Measurements from ENCODE around the gene IDH1. TPM values are rescaled to one million over a fixed set of nuclear protein-coding genes. Genes with fewer than 3 reads are reported as not detected.

The IDH1 gene
- total and polyA plus RNA-seq, 4 donors = 106 to 169 (median 129) TPM

DNA sequence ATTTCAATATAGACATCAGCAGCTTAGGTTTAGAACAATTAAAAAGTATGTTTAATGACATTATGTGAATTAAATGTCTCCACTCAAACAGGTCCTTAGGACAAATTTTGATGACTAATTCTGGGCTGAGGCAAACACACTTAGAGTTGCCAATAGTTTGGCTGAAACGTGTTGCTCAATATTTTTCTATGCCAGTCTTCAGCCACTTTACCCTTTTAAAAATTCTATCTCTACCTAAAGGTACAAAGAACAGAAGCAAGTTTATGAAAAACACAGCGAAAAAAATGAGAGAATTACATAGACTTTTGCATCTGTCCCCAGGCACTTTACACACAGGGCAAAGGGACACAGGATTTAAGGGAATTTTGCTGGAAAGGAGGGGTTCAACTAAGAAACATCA is 4.5 kb downstream of the IDH1 start:
- H3K27me3 ChIP-seq (ENCODE audit: control insufficient read depth, insufficient read depth, low read length) = no peaks in the 10 kb centered on the region
- no peak for DNase-seq (ENCODE audit: low read depth in 4 of 6, low spot score in 6 of 6)
- 57% methylated on average over 1 of the region's 2 CpGs for WGBS (ENCODE audit: insufficient coverage)
- H3K9me3 ChIP-seq (ENCODE audit: control insufficient read depth, insufficient read depth, low read length) = no peaks in the 10 kb centered on the region
- H3K36me3 ChIP-seq (ENCODE audit: control insufficient read depth, insufficient read depth, low read length) = peaks cover 2% of the 10 kb centered on the region
- peaks cover 10% of the 10 kb centered on the region for H3K4me1 ChIP-seq (ENCODE audit: control insufficient read depth, insufficient read depth, low read length)
- no peak overlapping the region for H3K27ac ChIP-seq (ENCODE audit: low read depth, low read length)
- H3K4me3 ChIP-seq (ENCODE audit: low read depth, low read length) = no peak overlapping the region

DNA sequence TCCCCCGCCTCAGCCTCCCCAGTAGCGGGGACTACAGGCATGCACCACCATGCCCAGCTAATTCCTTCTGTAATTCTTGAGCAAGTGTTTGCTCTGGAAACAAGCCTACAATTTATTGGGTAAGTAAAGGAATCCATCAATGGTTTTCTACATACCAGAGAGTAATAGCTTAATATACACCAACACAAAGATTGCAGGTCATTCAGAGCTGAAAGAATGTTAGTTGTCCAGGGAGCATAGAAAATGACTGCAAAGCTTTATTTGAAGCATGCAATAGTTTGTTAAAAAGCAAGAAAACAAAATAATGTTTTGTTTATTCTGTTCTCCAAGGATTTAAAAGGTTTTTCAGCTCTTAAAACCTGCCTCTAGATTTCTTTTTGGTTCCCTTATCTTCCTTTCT is 5.6 kb downstream of the IDH1 start:
- Histone ChIP-seq H3K27me3 (ENCODE audit: control insufficient read depth, insufficient read depth, low read length) (no peaks in the 10 kb centered on the region), H3K4me3 (ENCODE audit: low read depth, low read length) (no peak overlapping the region), H3K36me3 (ENCODE audit: control insufficient read depth, insufficient read depth, low read length) (peaks cover 5% of the 10 kb centered on the region), H3K27ac (ENCODE audit: low read depth, low read length) (no peak overlapping the region), H3K4me1 (ENCODE audit: control insufficient read depth, insufficient read depth, low read length) (peaks cover 9% of the 10 kb centered on the region), H3K9me3 (ENCODE audit: control insufficient read depth, insufficient read depth, low read length) (no peaks in the 10 kb centered on the region)
- DNase-seq (ENCODE audit: low read depth in 4 of 6, low spot score in 6 of 6) = no peak
- WGBS (ENCODE audit: insufficient coverage) = no CpG with 5 or more reads among the region's 2 CpGs

DNA sequence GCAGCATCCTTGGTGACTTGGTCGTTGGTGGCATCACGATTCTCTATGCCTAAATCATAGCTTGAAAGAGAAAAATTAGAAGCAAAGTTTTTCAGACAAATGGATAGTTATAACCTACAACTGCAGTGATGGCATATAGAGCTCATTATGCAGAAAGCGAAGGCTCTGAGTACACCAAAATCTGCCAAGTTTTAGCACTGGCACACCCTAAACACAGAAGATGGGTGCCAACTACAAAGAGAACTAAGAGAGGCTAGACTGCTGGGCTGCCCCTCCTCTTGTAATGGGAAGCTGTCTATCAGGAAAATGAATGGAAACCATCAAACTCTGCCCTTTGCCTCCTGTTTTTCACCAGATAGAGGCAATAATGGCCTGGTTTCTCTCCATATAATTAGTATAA is 6.3 kb downstream of the IDH1 start:
- H3K4me3 ChIP-seq (ENCODE audit: low read depth, low read length) = no peak overlapping the region
- peak in 1 of 6 donors; percentile 30 for DNase-seq (ENCODE audit: low read depth in 4 of 6, low spot score in 6 of 6)
- WGBS (ENCODE audit: insufficient coverage) = no CpG with 5 or more reads among the region's 3 CpGs
- H3K27ac ChIP-seq (ENCODE audit: low read depth, low read length) = no peak overlapping the region
- H3K27me3 ChIP-seq (ENCODE audit: control insufficient read depth, insufficient read depth, low read length) = no peaks in the 10 kb centered on the region
- peaks cover 5% of the 10 kb centered on the region for H3K4me1 ChIP-seq (ENCODE audit: control insufficient read depth, insufficient read depth, low read length)
- H3K9me3 ChIP-seq (ENCODE audit: control insufficient read depth, insufficient read depth, low read length) = no peaks in the 10 kb centered on the region
- peaks cover 9% of the 10 kb centered on the region for H3K36me3 ChIP-seq (ENCODE audit: control insufficient read depth, insufficient read depth, low read length)

DNA sequence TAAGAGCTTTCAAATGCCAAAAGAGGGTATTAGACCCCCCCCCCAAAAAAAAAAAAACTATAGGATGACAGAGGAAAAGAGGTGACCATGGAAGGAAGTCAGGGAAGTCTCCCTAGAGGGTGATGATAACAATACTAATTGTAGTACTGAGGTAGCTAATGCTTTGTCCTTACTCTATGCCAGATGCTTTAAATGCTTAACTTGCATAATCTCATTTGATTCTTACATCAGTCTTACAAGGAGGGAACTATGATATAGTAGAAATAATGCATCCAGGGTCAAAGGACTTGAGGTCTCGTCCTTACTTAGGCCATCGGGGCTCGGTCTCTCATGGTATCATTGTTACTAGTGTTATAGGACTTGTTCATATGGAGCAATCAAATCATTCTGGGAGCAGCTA is 9.1 kb downstream of the IDH1 start:
- no CpG with 5 or more reads among the region's 3 CpGs for WGBS (ENCODE audit: insufficient coverage)
- Histone ChIP-seq H3K4me1 (ENCODE audit: control insufficient read depth, insufficient read depth, low read length) (peaks cover 4% of the 10 kb centered on the region), H3K4me3 (ENCODE audit: low read depth, low read length) (no peak overlapping the region), H3K36me3 (ENCODE audit: control insufficient read depth, insufficient read depth, low read length) (peaks cover 22% of the 10 kb centered on the region), H3K9me3 (ENCODE audit: control insufficient read depth, insufficient read depth, low read length) (no peaks in the 10 kb centered on the region), H3K27me3 (ENCODE audit: control insufficient read depth, insufficient read depth, low read length) (no peaks in the 10 kb centered on the region), H3K27ac (ENCODE audit: low read depth, low read length) (no peak overlapping the region)
- no peak for DNase-seq (ENCODE audit: low read depth in 4 of 6, low spot score in 6 of 6)

DNA sequence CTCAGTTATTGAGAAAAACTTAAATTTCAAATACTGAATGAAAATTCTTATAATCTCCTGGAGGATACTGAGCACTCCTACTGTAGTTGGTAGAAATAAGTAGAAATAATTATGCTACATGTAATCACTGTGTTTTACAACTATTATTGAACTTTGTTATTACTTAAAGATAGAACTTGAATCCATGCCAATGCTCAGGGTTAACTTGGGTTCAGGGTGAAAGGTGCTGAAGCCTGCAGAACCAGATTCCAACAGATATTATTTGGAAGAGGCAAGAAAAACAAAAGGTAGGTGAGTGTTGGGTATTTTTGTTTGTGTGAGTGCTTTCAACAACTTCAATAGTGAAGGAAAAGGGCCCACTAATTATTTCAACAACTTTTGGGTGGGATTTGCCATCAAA is 10.4 kb downstream of the IDH1 start:
- H3K27me3 ChIP-seq (ENCODE audit: control insufficient read depth, insufficient read depth, low read length) = no peaks in the 10 kb centered on the region
- no peak overlapping the region for H3K4me3 ChIP-seq (ENCODE audit: low read depth, low read length)
- no peak for DNase-seq (ENCODE audit: low read depth in 4 of 6, low spot score in 6 of 6)
- no peaks in the 10 kb centered on the region for H3K9me3 ChIP-seq (ENCODE audit: control insufficient read depth, insufficient read depth, low read length)
- H3K36me3 ChIP-seq (ENCODE audit: control insufficient read depth, insufficient read depth, low read length) = peaks cover 26% of the 10 kb centered on the region
- no peak overlapping the region for H3K27ac ChIP-seq (ENCODE audit: low read depth, low read length)
- H3K4me1 ChIP-seq (ENCODE audit: control insufficient read depth, insufficient read depth, low read length) = peaks cover 4% of the 10 kb centered on the region

DNA sequence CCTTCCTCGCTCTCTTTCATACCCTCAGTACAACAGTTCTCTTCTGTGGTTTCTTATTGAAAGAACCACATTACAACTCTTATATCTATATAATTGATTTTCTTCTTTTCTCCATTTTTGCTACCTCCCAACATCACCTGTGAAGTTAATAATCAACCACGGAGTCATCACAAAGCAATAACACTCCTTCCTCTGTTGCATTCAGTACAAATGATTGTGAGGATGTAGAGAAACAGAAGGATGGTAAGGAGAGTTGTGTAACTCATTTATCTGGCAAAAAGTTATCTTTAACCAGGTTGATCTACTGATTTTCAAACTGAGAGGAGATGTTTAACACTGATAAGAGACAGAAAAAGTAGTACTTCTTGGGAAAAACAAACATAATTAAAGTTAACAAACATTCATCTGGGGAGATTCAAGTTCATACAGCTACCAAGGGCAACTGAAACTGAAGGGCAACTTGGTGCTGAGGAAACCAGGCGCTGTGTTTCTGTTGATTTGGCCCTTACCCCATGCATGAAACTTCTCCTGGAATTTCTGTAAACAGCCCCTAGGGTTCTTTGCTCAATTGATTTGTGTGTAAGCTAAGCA is 14.2 kb downstream of the IDH1 start:
- Histone ChIP-seq H3K9me3 (ENCODE audit: control insufficient read depth, insufficient read depth, low read length) (no peaks in the 10 kb centered on the region), H3K4me1 (ENCODE audit: control insufficient read depth, insufficient read depth, low read length) (no peaks in the 10 kb centered on the region), H3K36me3 (ENCODE audit: control insufficient read depth, insufficient read depth, low read length) (peaks cover 34% of the 10 kb centered on the region), H3K27ac (ENCODE audit: low read depth, low read length) (no peak overlapping the region), H3K27me3 (ENCODE audit: control insufficient read depth, insufficient read depth, low read length) (no peaks in the 10 kb centered on the region), H3K4me3 (ENCODE audit: low read depth, low read length) (no peak overlapping the region)
- no peak for DNase-seq (ENCODE audit: low read depth in 4 of 6, low spot score in 6 of 6)
- 100% methylated on average over 1 of the region's 3 CpGs for WGBS (ENCODE audit: insufficient coverage)

DNA sequence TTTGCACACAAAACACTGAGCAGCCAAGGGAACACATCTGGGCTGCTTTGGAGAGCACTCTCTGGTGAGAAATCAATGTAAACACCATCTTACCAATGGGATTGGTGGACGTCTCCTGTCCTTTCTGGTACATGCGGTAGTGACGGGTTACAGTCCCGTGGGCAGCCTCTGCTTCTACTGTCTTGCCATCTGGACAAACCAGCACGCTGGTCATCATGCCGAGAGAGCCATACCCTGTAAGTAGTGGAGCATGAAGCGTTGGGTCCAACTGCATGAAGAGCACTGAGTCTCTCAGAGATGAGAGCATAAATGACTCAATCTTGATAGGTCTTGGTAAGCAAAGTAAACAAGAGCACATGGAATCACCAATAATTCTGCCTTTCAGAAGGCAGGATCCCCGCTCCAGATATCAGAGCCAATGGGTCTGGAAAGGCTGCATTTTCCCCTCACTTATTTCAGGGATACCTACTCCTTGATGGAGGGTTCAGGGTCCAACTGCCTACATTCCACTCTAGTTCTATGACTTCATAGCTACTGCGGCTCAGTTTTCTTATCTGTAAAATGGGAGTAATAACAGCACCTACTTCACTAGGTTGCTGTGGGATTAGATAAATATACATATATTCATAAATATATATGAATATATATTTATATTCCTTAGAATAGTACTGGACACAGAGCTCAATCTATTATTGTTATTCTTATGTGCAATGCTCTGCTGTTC is 14.9 kb downstream of the IDH1 start:
- Histone ChIP-seq H3K9me3 (ENCODE audit: control insufficient read depth, insufficient read depth, low read length) (no peaks in the 10 kb centered on the region), H3K4me3 (ENCODE audit: low read depth, low read length) (no peak overlapping the region), H3K27me3 (ENCODE audit: control insufficient read depth, insufficient read depth, low read length) (no peaks in the 10 kb centered on the region), H3K27ac (ENCODE audit: low read depth, low read length) (no peak overlapping the region), H3K36me3 (ENCODE audit: control insufficient read depth, insufficient read depth, low read length) (peaks cover 34% of the 10 kb centered on the region), H3K4me1 (ENCODE audit: control insufficient read depth, insufficient read depth, low read length) (no peaks in the 10 kb centered on the region)
- DNase-seq (ENCODE audit: low read depth in 4 of 6, low spot score in 6 of 6) = no peak
- WGBS (ENCODE audit: insufficient coverage) = 86% methylated on average over 7 of the region's 9 CpGs

DNA sequence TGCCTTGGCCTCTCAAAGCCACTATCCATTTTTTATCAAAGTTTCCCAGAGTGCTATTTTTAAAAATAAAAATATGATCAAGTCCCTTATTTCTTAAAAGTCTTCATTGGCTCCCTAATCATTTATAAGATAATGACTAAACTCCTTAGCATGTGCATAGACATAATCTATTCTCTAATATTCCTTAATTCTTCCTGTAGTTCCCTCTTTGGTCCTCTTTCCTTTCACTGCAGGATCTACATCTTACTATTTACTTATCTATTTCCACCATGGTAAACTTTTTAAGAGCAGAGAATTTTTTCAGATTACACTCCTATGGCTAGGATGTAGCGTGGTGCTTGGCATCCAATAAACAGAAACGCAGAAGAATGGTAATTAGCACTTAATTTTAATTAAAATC is 19.0 kb downstream of the IDH1 start:
- no CpG with 5 or more reads among the region's 2 CpGs for WGBS (ENCODE audit: insufficient coverage)
- Histone ChIP-seq H3K9me3 (ENCODE audit: control insufficient read depth, insufficient read depth, low read length) (no peaks in the 10 kb centered on the region), H3K4me1 (ENCODE audit: control insufficient read depth, insufficient read depth, low read length) (no peaks in the 10 kb centered on the region), H3K4me3 (ENCODE audit: low read depth, low read length) (no peak overlapping the region), H3K27me3 (ENCODE audit: control insufficient read depth, insufficient read depth, low read length) (no peaks in the 10 kb centered on the region), H3K36me3 (ENCODE audit: control insufficient read depth, insufficient read depth, low read length) (peaks cover 15% of the 10 kb centered on the region), H3K27ac (ENCODE audit: low read depth, low read length) (no peak overlapping the region)
- DNase-seq (ENCODE audit: low read depth in 4 of 6, low spot score in 6 of 6) = no peak

DNA sequence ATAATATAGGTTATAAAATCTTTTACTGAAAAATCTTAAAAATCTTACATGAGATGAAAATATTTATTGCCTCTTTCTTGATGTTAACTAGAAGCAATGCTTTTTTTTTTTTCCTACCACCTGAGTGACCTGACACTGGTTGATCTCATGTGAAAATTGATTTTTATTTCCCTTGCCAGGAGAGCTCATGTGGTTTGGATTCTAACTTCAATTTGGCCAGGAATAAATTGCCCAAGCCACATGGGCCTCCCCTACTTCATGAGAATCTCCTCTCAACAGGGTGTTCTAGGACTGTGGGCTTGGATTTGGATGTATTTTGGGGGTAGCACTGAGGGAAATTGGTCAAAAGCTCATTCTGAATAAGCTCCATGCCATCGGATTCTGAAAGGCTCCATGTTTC is 20.1 kb downstream of the IDH1 start:
- no peak overlapping the region for H3K4me3 ChIP-seq (ENCODE audit: low read depth, low read length)
- no peak for DNase-seq (ENCODE audit: low read depth in 4 of 6, low spot score in 6 of 6)
- H3K36me3 ChIP-seq (ENCODE audit: control insufficient read depth, insufficient read depth, low read length) = peaks cover 13% of the 10 kb centered on the region
- WGBS (ENCODE audit: insufficient coverage) = 83% methylated on average over 1 of the region's 1 CpG
- H3K27me3 ChIP-seq (ENCODE audit: control insufficient read depth, insufficient read depth, low read length) = no peaks in the 10 kb centered on the region
- no peak overlapping the region for H3K27ac ChIP-seq (ENCODE audit: low read depth, low read length)
- H3K9me3 ChIP-seq (ENCODE audit: control insufficient read depth, insufficient read depth, low read length) = no peaks in the 10 kb centered on the region
- H3K4me1 ChIP-seq (ENCODE audit: control insufficient read depth, insufficient read depth, low read length) = no peaks in the 10 kb centered on the region

DNA sequence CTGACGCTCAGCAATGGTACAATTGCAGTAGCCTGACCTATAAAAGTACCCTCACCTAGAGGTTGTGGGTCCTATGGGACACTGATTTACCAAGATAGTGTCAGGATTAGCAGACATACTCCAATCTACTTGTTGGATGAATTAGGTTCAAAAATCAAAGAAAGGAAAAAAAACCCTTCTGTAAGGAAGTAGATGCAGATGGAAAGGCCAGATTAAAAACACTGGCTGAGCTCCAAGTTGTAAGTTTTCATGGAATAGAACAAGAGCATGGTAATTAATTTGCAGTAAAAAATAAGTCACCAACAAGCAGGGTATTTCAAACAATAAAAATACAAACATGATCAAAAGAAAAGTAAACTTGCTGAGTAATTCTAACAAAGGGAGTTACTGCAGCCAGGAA is 26.4 kb downstream of the IDH1 start:
- H3K27me3 ChIP-seq (ENCODE audit: control insufficient read depth, insufficient read depth, low read length) = no peaks in the 10 kb centered on the region
- DNase-seq (ENCODE audit: low read depth in 4 of 6, low spot score in 6 of 6) = no peak
- no peaks in the 10 kb centered on the region for H3K9me3 ChIP-seq (ENCODE audit: control insufficient read depth, insufficient read depth, low read length)
- H3K4me1 ChIP-seq (ENCODE audit: control insufficient read depth, insufficient read depth, low read length) = no peaks in the 10 kb centered on the region
- no CpG with 5 or more reads among the region's 1 CpG for WGBS (ENCODE audit: insufficient coverage)
- H3K4me3 ChIP-seq (ENCODE audit: low read depth, low read length) = no peak overlapping the region
- H3K27ac ChIP-seq (ENCODE audit: low read depth, low read length) = no peak overlapping the region
- H3K36me3 ChIP-seq (ENCODE audit: control insufficient read depth, insufficient read depth, low read length) = no peaks in the 10 kb centered on the region
